ENCODE measurements around the gene NKD2.

Gene NKD2

DNA sequence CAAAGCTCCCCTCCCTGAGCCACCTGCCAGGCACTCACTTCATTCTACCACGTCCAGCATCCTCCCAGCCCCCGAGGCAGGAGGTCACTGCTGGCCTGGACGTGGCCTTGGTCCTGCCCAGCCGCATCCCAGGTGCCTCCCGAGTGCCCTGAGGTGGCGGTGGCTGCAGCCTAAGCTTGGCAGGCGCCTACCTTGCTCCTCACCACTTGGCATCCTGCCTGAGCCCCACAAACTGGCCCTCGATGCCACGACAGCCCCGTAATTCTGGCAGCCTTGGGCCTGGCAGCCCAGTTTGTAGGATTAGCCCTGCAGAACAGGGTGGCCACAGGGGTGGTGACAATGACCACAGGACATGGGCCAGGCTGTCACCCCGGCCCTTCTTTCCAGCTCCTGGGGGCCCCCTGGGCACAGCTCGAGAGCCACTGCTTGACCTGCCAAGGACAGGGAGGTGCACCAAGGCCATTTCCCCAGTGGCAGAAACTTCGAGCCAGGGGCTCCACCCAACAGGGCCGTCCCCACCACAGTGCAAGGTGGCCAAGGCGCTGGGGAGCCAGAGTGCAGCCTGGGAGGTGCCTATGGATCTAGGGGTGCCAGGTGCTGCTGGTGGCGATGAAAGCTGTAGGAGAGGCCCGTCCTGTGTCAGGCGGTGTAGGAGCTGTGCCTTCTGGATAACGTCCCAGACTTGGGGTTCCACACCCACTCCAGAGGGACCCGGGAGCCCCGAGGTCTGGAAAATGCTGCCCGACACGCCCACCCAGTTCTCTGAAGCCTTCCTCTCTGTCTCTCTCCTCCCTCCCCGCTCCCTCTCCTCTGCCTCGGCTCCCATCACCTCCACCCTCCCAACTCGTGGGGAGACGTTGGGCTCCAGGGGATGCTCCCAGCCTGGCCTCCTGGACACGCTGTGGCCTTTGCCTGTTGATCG is 18.4 kb downstream of the NKD2 start:
- H4K20me1 ChIP-seq (ENCODE audit: insufficient read depth, low read length): no peaks in the 10 kb centered on the region
- TF ChIP-seq, protein P1, sequence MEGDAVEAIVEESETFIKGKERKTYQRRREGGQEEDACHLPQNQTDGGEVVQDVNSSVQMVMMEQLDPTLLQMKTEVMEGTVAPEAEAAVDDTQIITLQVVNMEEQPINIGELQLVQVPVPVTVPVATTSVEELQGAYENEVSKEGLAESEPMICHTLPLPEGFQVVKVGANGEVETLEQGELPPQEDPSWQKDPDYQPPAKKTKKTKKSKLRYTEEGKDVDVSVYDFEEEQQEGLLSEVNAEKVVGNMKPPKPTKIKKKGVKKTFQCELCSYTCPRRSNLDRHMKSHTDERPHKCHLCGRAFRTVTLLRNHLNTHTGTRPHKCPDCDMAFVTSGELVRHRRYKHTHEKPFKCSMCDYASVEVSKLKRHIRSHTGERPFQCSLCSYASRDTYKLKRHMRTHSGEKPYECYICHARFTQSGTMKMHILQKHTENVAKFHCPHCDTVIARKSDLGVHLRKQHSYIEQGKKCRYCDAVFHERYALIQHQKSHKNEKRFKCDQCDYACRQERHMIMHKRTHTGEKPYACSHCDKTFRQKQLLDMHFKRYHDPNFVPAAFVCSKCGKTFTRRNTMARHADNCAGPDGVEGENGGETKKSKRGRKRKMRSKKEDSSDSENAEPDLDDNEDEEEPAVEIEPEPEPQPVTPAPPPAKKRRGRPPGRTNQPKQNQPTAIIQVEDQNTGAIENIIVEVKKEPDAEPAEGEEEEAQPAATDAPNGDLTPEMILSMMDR (IDR thresholded peaks at IDR 0.05; ENCODE audit: low read length): no peak
- no peak for TF ChIP-seq EZH2phosphoT487 (IDR thresholded peaks at IDR 0.05; ENCODE audit: low read length)
- TF ChIP-seq EZH2 (optimal IDR thresholded peaks at IDR 0.05; ENCODE audit: low read depth, low read length): no peak
- H3K9me2 ChIP-seq (replicated peaks; ENCODE audit: insufficient read depth, low read length): no peaks in the 10 kb centered on the region
- DNase-seq: no peak
- peaks cover 7% of the 10 kb centered on the region; the same call in 1 of the 2 replicates for H3K27me3 ChIP-seq (replicated peaks; ENCODE audit: insufficient read depth, low read length)
- no peak overlapping the region for H3K4me3 ChIP-seq (ENCODE audit: low read length)
- H3F3A ChIP-seq (ENCODE audit: insufficient read depth, low read length): no peaks in the 10 kb centered on the region
- no peak overlapping the region for H3K4me2 ChIP-seq (ENCODE audit: low read depth, low read length)
- no peaks in the 10 kb centered on the region for H3K36me3 ChIP-seq (replicated peaks; ENCODE audit: insufficient read depth, low read length)
- H3K27ac ChIP-seq (ENCODE audit: low read length): no peak overlapping the region
- no peaks in the 10 kb centered on the region for H3K9me3 ChIP-seq (replicated peaks; ENCODE audit: insufficient read depth, low read length)
- peaks cover 42% of the 10 kb centered on the region for H3K79me2 ChIP-seq (ENCODE audit: low read length)
- no peaks in the 10 kb centered on the region for H3K4me1 ChIP-seq (ENCODE audit: low read length)
- H3K9ac ChIP-seq (ENCODE audit: low read length): no peak overlapping the region
- H2AFZ ChIP-seq (ENCODE audit: low read length): no peak overlapping the region

DNA sequence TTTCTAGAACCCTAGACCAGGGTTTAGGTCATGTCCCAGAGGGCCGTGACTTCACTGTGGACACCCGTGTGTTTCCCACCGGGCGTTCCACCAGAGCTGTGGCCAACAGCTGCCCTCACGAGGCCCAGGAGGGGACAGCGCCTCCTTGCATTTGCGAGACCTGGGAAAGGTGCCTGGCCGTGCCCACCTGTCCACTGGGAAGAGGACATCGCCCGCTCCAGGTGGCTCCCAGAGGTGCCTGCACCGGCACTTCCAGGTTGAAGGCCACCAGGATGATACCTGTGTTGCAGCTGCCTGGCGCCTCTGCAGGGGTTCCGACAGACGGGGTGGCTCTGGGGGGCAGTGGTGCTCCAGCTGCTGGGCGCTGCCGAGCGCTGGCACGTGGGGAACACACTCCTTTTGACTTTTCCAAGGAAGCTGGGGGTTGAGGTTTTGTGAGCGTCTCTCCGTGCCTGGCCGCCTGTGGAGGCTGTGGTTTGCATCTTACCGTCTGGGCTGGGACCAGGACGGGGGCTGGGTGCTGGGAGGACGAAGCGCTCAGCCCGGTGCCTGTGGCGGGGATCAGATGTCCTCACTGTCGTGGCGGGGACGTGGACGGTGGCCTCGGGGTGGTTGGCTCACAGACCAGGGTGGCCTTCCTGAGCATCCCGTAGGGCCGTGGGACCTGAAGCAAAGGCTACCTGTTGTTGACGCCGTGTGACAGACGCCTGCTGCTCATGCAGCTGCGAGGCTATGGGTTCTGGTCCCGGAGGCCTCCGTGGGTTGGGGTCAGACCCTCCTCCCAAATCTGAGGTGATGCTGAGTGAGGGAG is 19.2 kb downstream of the NKD2 start:
- Histone ChIP-seq H3K36me3 (replicated peaks; ENCODE audit: insufficient read depth, low read length) (no peaks in the 10 kb centered on the region), H3K9me2 (replicated peaks; ENCODE audit: insufficient read depth, low read length) (no peaks in the 10 kb centered on the region), H3K9me3 (replicated peaks; ENCODE audit: insufficient read depth, low read length) (no peaks in the 10 kb centered on the region), H3K27ac (ENCODE audit: low read length) (no peak overlapping the region), H3K4me3 (ENCODE audit: low read length) (no peak overlapping the region), H3K79me2 (ENCODE audit: low read length) (peaks cover 45% of the 10 kb centered on the region), H3K27me3 (replicated peaks; ENCODE audit: insufficient read depth, low read length) (peaks cover 14% of the 10 kb centered on the region; the same call in 1 of the 2 replicates), H3F3A (ENCODE audit: insufficient read depth, low read length) (no peaks in the 10 kb centered on the region), H3K4me2 (ENCODE audit: low read depth, low read length) (no peak overlapping the region), H3K9ac (ENCODE audit: low read length) (no peak overlapping the region), H4K20me1 (ENCODE audit: insufficient read depth, low read length) (no peaks in the 10 kb centered on the region), H3K4me1 (ENCODE audit: low read length) (no peaks in the 10 kb centered on the region), H2AFZ (ENCODE audit: low read length) (no peak overlapping the region)
- TF ChIP-seq, protein P1 (IDR thresholded peaks at IDR 0.05; ENCODE audit: low read length): no peak
- TF ChIP-seq EZH2phosphoT487 (IDR thresholded peaks at IDR 0.05; ENCODE audit: low read length) (no peak), EZH2 (optimal IDR thresholded peaks at IDR 0.05; ENCODE audit: low read depth, low read length) (no peak)
- no peak for DNase-seq

DNA sequence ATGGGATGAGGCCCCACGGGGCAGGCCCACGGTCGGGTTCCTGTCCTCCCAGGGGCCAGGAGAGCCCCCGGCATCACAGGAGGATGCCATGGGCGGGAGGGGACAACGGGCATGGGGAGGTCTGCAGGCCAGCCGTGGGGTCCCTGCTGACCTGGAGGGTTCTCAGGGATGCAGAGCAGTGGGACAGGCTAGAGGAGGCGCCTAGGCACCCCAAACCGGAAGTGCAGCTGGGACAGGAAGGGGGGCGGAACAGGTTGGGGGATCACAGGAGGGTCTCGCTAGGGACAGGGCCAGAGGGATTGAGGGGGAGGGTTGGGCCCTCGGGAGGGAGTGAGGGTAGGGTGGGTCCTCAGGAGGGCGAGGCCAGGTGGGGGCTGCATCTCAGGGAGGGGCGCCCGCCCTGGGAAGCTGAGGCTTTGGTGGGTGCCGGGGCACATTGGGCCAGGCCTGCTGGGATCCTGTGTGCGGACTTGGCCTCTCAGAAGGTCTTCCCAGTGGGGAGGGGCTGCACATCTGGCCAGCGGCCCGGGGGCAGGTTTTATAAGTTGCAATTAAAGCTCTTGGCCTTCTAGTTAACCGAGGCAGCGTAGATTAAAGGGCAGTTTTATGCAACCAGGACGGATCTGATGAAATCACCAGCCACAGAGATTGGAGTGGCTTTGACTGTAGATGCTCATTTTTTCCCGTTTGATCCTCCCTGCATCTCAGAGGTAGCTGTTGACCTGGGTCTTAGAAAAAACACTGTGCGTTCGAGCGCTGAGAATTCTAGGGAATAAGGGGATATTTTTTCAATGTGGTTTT is 20.1 kb downstream of the NKD2 start:
- Histone ChIP-seq H3K9ac (ENCODE audit: low read length) (no peak overlapping the region), H3K9me2 (replicated peaks; ENCODE audit: insufficient read depth, low read length) (no peaks in the 10 kb centered on the region), H3K36me3 (replicated peaks; ENCODE audit: insufficient read depth, low read length) (no peaks in the 10 kb centered on the region), H3K27ac (ENCODE audit: low read length) (no peak overlapping the region), H3K4me3 (ENCODE audit: low read length) (no peak overlapping the region), H3K9me3 (replicated peaks; ENCODE audit: insufficient read depth, low read length) (no peaks in the 10 kb centered on the region), H3F3A (ENCODE audit: insufficient read depth, low read length) (no peaks in the 10 kb centered on the region), H3K4me1 (ENCODE audit: low read length) (no peaks in the 10 kb centered on the region), H3K79me2 (ENCODE audit: low read length) (peaks cover 45% of the 10 kb centered on the region), H3K4me2 (ENCODE audit: low read depth, low read length) (no peak overlapping the region), H3K27me3 (replicated peaks; ENCODE audit: insufficient read depth, low read length) (peaks cover 21% of the 10 kb centered on the region; the same call in 1 of the 2 replicates), H2AFZ (ENCODE audit: low read length) (no peak overlapping the region), H4K20me1 (ENCODE audit: insufficient read depth, low read length) (no peaks in the 10 kb centered on the region)
- no peak for DNase-seq
- no peak for TF ChIP-seq EZH2 (optimal IDR thresholded peaks at IDR 0.05; ENCODE audit: low read depth, low read length)
- no peak for TF ChIP-seq EZH2phosphoT487 (IDR thresholded peaks at IDR 0.05; ENCODE audit: low read length)
- TF ChIP-seq, protein P1 (IDR thresholded peaks at IDR 0.05; ENCODE audit: low read length): no peak

All from MM.1S (cell line).